NCI-H2171 treated with DMSO at 0.1 percent for 48 hours (cell line): ENCODE results near the gene GYG2.
"Not testable (repeated sequence)": the region's sequence is repeated elsewhere in the genome, so short reads cannot be mapped to it uniquely, and the experiment has no call there.

Experiments
- DNase-seq: peaks from one replicate; lab custom pipeline; 2025; lab: John Stamatoyannopoulos, UW

Gene GYG2

DNA sequence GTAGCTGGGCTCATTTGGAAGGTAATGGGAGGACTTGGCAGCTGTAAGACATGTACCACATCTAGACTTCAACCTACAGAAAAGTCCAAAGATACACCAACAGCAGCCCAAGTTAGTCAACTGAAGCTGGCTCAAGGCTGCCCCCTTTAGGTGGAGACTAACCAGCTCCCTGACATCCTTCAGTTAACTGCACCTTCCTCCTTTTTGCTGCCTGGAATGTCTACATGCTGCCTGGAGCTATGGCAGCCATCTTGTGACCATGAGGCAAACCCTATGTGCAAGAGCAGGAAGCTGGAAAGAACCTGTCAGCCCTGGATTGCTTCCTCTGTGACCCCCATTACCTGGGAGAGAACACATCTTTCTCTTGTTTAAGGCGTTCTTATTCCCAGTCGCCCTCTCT, 74.6 kb downstream of the GYG2 start:
- DNase-seq: no peak

DNA sequence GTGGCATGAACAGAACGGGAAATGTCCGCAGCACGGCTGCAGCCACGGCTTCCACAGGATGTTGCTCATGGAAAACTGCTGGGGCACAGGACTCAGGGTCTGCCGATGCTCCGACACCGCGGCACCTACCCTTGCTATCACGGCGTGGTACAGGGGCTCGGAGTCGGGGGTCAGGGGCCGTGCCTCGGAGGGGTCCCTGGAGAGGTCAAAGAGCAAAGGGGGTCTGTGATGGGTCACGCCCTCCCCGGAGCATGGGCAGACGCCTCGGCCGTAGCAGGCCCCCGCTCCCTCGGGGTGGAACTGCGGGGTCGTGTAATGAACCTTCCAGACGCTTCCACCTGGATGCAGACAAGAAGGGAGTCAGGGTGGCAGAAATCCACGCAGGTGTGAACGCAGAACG, 78.6 kb downstream of the GYG2 start:
- DNase-seq: no peak

DNA sequence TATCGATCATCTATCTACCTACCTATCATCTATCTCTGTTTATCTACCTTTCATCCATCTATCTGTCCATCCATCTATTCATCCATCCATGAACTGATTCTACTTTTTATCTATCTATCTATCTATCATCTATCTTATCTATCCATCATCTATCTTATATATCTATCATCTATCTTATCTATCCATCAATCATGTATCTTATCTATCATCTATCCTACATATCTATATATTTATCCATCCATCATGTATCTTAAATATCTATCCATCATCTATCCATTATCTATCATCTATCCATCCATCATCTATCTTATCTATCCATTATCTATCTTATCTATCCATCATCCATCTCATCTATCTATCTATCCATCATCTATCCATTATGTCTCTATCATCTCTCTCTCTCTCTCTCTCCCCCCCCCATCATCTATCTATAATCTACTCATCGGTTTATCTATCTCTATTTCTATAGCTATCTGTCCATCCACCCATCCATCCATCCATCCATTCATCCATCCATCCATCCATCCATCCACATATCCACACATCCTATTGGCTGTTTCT, 79.5 kb downstream of the GYG2 start:
- DNase-seq: no peak

DNA sequence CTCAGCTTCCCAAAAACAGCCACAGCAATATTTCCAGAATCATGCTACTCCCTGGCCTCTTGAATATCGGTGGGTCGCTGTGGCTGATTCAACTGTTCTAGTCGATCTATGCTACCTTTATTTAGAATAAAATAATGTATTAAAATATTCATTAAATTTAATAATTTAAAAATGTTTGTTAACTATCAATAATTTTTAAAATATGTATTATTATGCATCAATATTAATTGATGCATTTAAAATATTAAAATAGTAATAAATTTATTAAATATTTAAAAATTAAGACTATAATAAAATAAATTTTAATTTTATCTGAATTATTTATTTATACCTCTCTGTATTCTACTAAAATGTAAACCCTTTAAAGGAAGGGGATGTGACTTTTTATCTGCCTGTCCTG, 81.4 kb downstream of the GYG2 start:
- no peak for DNase-seq

DNA sequence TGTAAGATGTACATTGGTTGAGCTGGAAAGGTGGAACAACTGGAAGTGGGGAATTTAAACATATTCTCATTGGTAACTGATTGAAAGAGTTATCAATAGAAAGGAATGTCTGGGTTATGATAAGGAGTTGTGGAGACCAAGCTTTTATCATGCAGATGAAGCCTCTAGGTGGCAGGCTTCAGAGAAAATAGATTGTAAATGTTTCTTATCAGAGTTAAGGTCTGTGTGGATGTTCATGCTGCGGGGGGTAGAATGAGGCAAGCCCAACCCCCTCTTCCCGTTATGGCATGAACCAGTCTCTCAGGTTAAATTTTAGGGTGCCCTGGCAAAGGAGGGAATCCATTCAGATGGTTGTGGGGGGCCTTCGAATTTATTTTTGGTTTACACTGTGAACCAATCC, 84.4 kb downstream of the GYG2 start:
- no peak for DNase-seq

DNA sequence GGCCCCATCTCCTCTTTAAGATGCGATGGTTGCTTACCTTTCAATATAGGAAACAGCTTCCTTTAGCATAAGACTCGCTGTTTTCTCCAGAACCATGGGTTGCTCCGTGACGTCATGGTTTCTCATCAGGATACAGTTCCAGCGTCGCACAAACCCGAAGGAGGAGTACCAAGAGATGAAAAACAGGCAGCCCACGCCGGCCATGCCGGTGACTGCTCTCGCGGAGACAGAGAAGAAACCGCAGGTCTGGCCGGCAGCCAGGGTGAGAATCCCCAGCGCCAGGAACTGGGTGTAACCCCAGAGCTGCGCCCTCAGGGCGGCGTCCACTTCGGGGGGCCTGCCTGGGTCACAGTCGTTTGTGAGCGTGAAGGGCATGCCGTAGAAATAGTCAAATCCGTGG, 89.0 kb downstream of the GYG2 start:
- DNase-seq: no peak

DNA sequence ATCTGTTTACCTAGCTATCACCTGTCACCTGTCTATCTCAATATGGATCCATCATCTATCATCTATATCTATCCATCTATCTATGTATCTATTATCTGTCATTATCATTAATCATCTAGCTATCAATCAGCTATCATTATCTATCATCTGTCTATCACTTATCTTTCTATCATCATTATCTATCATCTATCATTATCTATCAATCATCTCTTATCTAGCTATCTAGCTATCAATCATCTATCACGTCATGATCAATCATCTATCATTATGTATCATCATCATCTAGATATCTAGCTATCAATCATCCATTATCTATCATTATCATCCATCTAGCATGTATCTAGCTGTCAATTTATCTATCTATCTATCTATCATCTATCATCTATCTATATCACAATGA, 92.5 kb downstream of the GYG2 start:
- DNase-seq: no peak

DNA sequence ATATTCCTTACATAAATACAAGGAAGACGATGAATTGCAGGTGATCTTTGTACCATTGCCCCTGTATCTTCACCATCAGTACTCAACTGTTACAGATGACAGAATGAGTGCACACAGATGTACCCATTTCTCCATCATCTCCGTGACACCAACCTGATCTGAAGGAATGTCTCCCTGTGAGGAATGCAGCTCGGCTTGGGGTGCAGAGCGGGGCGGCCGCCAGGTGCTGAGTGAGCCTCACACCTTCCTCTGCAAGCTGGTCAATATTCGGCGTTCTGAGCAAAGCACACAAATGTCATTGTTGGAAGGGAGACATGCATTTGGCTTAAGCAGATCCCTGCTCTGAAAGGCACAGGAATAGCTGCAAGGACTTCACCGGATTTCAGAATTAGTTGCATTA, 93.0 kb downstream of the GYG2 start:
- no peak for DNase-seq

DNA sequence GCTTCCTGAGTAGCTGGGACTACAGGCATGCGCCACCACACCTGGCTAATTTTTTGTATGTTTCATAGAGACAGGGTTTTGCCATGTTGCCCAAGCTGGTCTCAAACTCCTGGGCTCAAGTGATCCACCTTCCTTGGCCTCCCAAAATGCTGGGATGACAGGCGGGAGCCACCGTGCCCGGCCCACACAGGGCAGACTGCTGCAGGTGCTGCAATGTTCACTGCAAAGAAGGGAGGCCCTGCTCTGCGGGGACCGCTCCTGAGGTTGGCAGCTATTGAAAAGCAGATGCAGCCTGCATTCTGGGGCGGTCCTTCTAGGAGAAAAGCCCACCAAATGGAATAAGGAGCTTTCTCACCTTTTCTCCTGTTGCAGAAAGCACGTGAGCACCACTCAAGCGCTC, 95.4 kb downstream of the GYG2 start:
- DNase-seq: no peak

DNA sequence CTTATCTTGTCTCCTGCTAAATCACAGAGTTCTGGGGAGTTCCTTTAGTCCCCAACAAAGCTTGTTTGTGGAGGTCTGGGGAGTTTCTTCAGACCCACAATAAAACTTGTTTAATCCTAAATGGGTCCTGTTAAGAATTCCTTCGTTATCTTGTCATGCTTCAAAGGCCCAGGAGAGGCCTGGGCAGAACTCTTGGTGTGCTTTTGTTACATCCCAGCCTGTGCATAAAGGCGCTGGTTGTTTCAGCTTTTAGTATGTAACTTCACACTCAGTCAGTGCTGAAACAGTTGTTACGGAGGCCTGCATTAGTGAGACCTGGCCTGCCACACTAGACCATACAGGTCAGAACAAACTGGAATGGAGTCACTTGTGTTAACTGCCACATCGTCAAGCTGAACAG, 97.5 kb downstream of the GYG2 start:
- DNase-seq: not testable (repeated sequence)

DNA sequence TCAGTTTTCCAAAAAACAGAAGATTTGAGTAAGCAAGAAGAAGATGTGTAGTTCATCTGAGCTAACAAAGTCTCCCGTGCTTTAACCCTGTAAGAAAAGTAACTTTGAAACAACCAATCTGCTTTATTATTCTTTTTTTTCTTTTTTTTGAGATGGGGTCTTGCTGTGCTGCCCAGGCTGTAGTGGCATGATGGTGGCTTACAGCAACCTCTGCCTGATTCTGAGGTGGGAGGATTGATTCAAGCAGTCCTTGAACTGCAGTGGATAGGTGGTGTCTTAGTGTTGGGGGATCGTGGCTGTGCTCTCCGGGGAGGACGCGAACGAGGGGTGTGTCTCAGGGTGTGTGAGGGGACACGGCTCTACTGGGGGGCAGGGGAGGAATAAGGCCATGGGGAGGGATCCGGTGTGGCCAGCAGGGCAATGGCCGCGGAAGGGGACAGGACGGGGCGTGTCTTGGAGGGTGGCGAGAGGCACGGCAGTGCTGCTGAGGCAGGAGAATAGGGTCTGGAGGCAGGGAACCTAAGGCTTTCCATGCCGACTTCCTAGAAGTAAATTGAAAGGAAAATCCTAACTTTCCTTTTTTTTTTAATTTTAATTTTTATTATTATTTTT, 98.0 kb downstream of the GYG2 start:
- no peak for DNase-seq

DNA sequence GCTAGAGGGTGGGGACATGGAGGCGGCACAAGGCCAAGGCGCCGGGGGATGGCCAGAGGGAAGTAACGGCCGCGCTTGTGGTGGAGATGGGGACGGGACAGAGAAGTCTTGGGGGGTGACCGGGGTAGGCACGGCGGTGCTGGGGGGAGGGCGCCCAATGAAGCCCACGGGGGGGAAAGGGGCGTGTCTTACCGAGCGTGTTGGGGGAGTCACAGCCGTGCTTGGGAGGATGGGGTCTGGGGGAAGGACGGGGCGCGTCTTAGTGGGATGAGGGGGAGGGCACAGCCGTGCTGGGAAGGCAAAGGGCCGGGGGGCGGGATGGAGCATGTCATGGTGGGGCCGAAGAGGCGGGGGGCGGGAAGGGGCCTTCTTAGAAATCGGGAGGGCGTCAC, 99.5 kb downstream of the GYG2 start:
- no peak for DNase-seq

DNA sequence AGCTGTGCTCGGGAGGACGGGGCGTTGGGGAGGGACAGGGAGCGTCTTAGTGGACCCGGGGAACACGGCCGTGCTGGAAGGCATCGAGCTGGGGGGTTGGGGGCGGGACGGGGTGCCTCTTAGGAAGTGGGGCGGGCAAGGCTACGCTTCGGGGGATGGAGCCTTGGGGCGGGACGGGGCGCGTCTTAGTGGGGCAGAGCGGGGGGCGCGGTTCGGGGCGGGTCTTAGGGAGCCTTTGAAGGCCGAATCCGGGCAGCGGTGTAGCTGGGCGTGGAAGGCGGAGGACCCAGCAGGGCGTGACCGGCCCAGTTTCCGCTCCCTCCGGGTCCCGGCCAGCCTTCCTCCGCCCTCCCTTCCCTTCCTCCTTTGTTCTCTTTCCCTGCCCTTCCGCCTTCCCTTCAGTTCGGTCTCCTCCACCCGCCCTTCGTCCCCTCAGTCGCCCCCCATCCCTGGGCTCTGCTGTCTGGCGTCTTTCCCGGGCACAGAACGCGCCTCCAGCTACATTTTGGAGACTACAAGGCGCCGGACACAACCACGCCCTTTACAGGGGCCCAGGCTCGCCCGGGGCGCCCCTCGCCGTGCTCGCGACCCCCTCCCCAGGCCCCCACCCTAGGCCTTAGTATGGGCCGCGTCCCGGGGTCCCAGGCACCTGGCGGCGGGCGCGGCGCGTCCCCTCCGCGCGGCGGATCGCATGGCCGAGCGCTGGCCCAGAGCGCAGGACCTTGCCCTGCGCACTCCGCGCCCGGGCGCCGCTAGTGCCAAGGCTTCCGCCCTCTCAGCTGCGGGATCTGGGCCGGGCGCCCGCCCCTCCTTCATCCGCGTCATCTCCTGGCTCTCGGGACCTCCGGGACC, 100.1 kb downstream of the GYG2 start, which contains the start of gene ARSD:
Gene ARSD, minus strand, starts transcription at position 757 of the 852 bp plus-strand sequence. Its CDS starts 64 bp downstream, at position 693.
- no peak for DNase-seq

DNA sequence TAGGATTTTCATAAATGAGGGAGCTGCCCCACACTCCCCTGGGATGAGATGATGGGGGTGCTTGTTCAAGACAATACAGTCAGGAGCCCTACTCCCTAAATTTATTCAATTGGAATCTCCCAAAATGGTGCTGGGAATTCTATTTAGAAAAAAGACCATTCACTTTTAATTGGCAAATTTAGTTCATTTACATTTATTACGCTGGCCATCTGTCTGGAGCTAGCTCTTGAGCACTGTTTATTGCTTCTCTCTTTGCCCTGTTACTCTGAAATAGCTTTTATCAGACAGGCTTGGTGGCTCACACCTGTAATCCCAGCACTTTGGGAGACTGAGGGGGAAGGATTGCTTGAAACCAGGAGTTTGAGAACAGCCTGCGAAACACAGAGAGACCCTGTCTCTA, 102.4 kb downstream of the GYG2 start:
- DNase-seq: no peak

DNA sequence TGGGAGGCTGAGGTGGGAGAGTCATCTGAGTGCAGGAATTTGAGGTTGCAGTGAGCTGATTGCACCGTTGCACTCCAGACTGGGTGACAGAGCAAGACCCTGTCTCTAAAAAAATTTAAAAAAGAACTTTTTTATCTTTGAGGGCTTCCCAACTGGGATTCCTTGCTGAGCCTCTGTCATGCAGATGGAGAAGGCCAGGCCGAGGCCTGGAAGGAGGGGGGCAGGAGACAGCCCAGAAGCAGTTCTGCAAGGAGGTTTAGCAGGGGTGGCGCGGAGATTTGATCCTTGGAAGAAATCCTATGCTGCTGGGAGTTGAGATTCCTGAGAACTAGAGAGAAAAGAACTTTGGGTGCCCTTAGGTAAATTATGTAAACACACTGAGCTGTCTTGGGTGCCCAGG, 102.9 kb downstream of the GYG2 start:
- DNase-seq: no peak
